Activated CD4-positive, alpha-beta memory T cell treated with anti-CD3 and anti-CD28 coated beads, Interleukin-2, amount 10 ng/mL, durations not matched to agents 7 days and 5 days (primary cell): ENCODE data around the gene YJU2. TPM values are rescaled to one million over a fixed set of nuclear protein-coding genes. Genes with fewer than 3 reads are reported as not detected.

ENCODE experiments used
- CTCF ChIA-PET: fragments of 350-600 bp; sonication (Branson Sonifier 250); formaldehyde crosslinking; loops from one replicate; lab custom pipeline; 2021; ENCODE audit warnings: antibody characterized with exemption, inconsistent platforms; lab: Charles Lee
- POLR2A ChIA-PET: fragments of 350-600 bp; sonication (Branson Sonifier 250); formaldehyde crosslinking; loops from one replicate; lab custom pipeline; 2021; ENCODE audit warnings: antibody characterized with exemption; lab: Charles Lee
- DNase-seq: peaks from one replicate; pipeline ENCODE4 v3.0.0-alpha.2; 2020
- H3K27ac Mint-ChIP-seq: one replicate; pipeline ENCODE4 v1.8.0; 2021; ENCODE audit warnings: mild to moderate bottlenecking, mixed read lengths
- H3K27me3 Mint-ChIP-seq: one replicate; pipeline ENCODE4 v1.8.0; 2021; ENCODE audit warnings: mixed read lengths
- H3K36me3 Mint-ChIP-seq: one replicate; pipeline ENCODE4 v1.8.0; 2021; ENCODE audit warnings: low read depth, mixed read lengths
- H3K4me1 Mint-ChIP-seq: one replicate; pipeline ENCODE4 v1.8.0; 2021; ENCODE audit warnings: mixed read lengths
- H3K4me3 Mint-ChIP-seq: one replicate; pipeline ENCODE4 v1.8.0; 2021; ENCODE audit warnings: mild to moderate bottlenecking, mixed read lengths
- H3K9me3 Mint-ChIP-seq: one replicate; pipeline ENCODE4 v1.8.0; 2021; ENCODE audit warnings: mixed read lengths
- total RNA-seq, 2 experiments: library from RNA; stranded (reverse); gene quantifications; one replicate each; pipeline ENCODE4 v1.2.3, GENCODE V29; 2021

Gene YJU2
- 10 to 100 TPM; 21.7 to 25.3 TPM for total RNA-seq

DNA sequence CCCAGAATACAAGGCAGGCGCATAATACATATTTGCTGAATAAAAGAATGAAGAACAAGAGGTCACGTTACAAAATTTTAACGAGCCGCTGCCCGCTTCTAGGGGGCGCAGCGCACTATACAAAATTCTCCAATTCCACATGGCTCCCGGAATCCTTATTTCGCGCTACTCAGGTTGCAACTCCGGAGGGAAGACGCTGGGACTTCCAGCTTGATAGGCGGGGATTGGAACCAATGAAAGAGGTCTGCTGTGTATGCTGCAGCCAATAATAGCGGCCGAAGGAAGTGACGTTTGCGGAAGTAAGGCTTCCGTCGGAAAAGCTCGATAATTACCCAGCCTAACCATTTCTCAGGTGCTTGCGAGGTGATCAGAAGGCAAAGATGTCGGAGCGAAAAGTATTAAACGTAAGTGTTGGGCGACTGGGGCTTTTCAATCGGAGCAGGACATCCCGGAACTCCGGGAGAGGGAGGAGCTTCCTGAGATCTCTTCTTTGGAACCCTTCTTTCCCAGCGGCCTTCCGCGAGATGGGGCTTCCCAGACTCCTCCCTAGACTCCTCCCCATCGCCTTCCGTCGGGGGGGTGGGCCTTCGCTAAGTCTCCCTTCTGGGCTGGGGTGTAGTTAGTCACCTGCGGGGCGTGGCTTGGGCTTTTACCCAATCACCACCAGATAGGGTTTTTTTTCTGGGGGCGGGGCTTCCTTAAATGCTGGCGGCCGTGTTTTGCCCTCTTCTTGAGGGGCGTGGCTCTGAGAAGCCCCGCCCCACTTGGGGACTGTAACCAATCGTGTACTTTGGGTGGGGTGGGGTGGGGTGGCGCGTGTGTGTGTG lies at the start of gene YJU2:
TSS of gene YJU2 (plus strand) at position 314 of the 827 bp plus-strand sequence. CDS start at position 381, 67 bp downstream.
- ChIA-PET POLR2A (interaction anchor here (0.7 to 1.3 kb wide), 22 partner anchors 10 to 485 kb away, joined by 3 to 12 read pairs (median 4); partner anchors contain the start of genes CHAF1A, EBI3, EEF2 and HDGFL2), CTCF (interaction anchor here (0.6 to 1.3 kb wide), 12 partner anchors 13 to 1581 kb away, joined by 3 to 10 read pairs (median 4); partner anchors contain the start of genes CHAF1A, HDGFL2 and SH3GL1)
- H3K9me3 Mint-ChIP-seq = peaks cover 2% of the 10 kb centered on the region
- peak within 1 kb of the TSS; percentile 80 for H3K4me3 Mint-ChIP-seq
- peaks cover 31% of the 10 kb centered on the region for H3K36me3 Mint-ChIP-seq
- peak; percentile 99 for DNase-seq
- H3K27ac Mint-ChIP-seq = peak within 1 kb of the TSS; percentile 89
- peaks cover 2% of the 10 kb centered on the region for H3K27me3 Mint-ChIP-seq
- peaks cover 19% of the 10 kb centered on the region for H3K4me1 Mint-ChIP-seq

DNA sequence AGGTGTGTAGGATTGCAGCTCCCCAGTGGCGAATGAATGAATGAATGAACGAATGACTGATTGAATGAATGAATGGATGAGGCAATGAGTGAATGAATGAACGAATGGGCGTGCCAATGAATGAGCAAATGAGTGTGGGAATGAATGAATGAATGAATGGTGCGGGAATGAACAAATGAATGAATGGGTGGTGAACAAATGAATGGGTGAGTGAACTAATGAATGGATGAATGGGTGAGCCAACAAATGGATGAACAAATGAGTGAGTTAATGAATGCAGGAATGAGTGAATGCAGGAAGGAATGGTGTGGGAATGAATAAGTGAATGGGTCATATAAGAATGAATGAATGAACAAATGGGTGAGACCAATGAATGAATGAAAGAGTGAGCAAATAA lies 49.7 kb upstream of the YJU2 start:
- POLR2A ChIA-PET = no interaction called here
- CTCF ChIA-PET = no interaction called here
- Mint-ChIP-seq H3K4me1 (peaks cover 8% of the 10 kb centered on the region), H3K27me3 (peaks cover 29% of the 10 kb centered on the region), H3K36me3 (peaks cover 10% of the 10 kb centered on the region), H3K4me3 (no peak overlapping the region), H3K9me3 (peaks cover 10% of the 10 kb centered on the region), H3K27ac (no peak overlapping the region)
- no peak for DNase-seq

DNA sequence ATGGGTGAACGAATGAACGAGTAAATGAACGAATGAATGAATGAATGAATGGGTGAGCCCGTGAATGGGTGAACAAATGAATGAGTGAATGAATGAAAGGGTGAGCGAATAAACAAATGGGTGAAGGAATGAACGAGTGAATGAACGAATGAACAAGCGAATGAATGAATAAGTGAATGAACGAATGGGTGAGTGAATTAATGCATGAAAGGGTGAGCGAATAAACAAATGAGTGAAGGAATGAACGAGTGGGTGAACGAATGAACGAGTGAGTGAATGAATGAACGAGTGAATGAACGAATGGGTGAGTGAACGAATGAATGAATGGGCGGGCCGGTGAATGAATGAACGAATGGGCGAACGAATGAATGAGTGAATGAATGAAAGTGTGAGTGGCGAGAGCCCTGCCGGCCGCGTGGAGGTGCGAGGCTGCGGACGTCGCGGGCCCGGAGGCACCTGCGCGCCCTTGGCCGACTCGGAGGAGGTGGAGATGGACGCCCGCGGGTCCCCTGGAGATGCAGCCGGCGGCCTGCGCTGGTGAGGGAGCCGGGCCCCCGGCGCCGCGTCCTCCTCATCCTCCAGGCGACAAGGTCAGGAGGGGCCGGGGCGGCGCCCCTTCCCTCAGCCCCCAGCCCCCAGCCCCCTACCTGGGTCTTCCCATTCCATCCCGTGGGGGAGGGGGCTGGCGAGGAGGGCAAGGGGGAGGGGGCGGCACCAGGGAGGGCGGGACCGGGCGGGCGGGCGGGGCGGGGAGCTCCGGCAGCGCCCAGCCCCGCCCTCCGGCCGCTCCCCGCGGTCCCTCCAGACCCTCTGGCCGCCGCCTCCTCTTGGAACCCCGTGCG lies 49.0 kb upstream of the YJU2 start:
- ChIA-PET POLR2A (no interaction called here), CTCF (no interaction called here)
- Mint-ChIP-seq H3K27me3 (peaks cover 29% of the 10 kb centered on the region), H3K36me3 (peaks cover 10% of the 10 kb centered on the region), H3K4me3 (no peak overlapping the region), H3K4me1 (peaks cover 8% of the 10 kb centered on the region), H3K9me3 (peaks cover 10% of the 10 kb centered on the region), H3K27ac (no peak overlapping the region)
- no peak for DNase-seq

DNA sequence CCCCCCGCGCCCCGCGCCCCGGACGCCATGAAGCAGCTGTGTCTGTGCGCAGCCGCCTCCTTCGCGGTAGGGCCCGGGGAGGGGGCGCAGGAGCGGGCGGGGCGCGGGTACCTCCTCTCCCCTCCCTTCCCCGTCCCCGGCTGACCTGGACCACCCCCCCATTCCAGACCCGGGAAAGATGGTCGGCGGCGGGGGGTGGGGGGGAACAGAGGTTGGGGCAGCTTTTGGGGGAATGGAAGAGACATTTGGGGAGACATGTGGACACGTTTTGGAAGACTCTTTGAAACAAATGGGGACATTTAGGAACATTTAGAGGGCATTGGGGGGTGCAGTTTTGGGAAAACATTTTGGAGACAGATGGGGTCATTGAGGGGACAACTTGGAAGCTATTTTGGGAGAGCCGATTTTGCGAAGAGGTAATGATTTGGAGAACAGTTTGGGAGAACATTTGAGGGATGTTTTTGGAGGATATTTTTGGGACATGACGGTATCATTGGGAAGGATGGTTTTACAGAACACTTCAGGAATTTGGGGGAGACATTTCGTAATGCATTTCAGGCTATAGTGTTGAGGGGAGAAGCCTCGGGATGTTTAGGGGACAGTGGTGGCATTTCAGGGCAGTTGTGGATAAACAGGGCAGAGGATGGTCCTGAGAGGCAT lies 48.3 kb upstream of the YJU2 start:
- DNase-seq = no peak
- CTCF ChIA-PET = no interaction called here
- Mint-ChIP-seq H3K4me1 (peaks cover 8% of the 10 kb centered on the region), H3K27ac (no peak overlapping the region), H3K9me3 (peaks cover 10% of the 10 kb centered on the region), H3K36me3 (peaks cover 10% of the 10 kb centered on the region), H3K4me3 (no peak overlapping the region), H3K27me3 (peaks cover 29% of the 10 kb centered on the region)
- POLR2A ChIA-PET = interaction anchor here (1.4 kb wide), 1 partner anchor 213 kb away, joined by 3 read pairs; no protein-coding TSS in a partner anchor

DNA sequence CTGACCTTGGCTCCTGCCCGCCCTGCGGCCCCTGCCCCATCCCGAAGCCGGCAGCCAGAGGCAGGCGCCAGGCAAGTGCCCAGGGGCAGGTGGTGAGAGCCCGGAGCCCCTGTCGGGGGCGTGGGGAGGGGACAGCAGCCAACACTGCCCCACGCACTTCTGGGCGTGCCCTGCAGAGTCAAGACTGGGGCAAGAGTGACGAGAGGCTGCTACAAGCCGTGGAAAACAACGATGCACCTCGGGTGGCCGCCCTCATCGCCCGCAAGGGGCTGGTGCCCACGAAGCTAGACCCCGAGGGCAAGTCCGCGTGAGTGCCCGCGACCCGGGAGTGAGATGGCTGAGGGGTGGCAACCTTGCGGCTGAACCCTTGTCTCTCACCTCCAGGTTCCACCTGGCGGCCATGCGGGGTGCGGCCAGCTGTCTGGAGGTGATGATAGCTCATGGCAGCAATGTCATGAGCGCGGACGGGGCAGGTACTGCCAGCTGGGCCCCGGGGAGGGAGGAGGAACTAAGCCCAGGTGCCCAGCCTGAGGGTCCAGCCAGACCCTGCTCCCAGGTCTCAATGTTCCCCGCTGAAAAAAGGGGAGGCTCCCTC lies 47.1 kb upstream of the YJU2 start:
- H3K4me3 Mint-ChIP-seq = no peak overlapping the region
- H3K36me3 Mint-ChIP-seq = peaks cover 10% of the 10 kb centered on the region
- peaks cover 8% of the 10 kb centered on the region for H3K4me1 Mint-ChIP-seq
- CTCF ChIA-PET = interaction anchor here (0.6 kb wide), 1 partner anchor 210 kb away, joined by 3 read pairs; no protein-coding TSS in a partner anchor
- H3K27me3 Mint-ChIP-seq = peaks cover 26% of the 10 kb centered on the region
- peaks cover 10% of the 10 kb centered on the region for H3K9me3 Mint-ChIP-seq
- H3K27ac Mint-ChIP-seq = no peak overlapping the region
- POLR2A ChIA-PET = interaction anchor here (0.6 to 1.4 kb wide), 2 partner anchors 123 to 214 kb away, joined by 3 read pairs; no protein-coding TSS in a partner anchor
- DNase-seq = no peak

DNA sequence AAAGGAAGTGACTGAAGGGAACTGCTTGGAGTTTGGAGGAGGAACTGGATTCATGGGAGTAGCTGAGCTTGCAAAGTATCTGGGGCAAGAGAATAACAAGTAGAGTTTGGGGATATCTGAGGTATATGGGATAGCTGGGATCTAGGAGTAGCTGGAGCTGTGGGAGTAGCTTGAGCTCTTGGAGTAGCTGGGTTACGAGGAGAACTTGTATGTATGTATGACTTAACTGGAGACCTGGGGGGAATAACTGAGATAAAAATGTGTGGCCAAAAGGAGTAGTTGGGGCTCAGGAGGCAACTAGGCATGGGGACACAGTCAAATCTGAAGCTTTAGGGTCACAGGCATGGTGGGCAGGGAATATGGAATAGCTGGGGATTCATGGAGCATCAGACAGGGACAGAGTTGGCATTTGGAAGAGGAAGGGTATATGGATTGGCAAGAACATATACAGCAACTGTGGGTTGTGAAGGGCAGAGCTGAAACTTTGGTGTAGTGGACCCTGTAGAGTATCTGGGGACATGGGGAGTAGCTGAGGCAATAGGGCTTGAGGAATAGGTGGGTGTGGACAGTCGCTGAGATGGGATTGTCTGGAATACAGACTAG lies 45.8 kb upstream of the YJU2 start:
- no peak overlapping the region for H3K4me3 Mint-ChIP-seq
- H3K9me3 Mint-ChIP-seq = peaks cover 10% of the 10 kb centered on the region
- no peak overlapping the region for H3K27ac Mint-ChIP-seq
- DNase-seq = no peak
- CTCF ChIA-PET = interaction anchor here (0.6 to 1.6 kb wide), 6 partner anchors 10 to 215 kb away, joined by 3 to 9 read pairs (median 3); partner anchors contain the start of gene EEF2
- H3K27me3 Mint-ChIP-seq = peaks cover 26% of the 10 kb centered on the region
- H3K4me1 Mint-ChIP-seq = peaks cover 8% of the 10 kb centered on the region
- POLR2A ChIA-PET = interaction anchor here (1.3 kb wide), 1 partner anchor 216 kb away, joined by 4 read pairs; the partner anchor contains the start of gene EEF2
- peaks cover 10% of the 10 kb centered on the region for H3K36me3 Mint-ChIP-seq

DNA sequence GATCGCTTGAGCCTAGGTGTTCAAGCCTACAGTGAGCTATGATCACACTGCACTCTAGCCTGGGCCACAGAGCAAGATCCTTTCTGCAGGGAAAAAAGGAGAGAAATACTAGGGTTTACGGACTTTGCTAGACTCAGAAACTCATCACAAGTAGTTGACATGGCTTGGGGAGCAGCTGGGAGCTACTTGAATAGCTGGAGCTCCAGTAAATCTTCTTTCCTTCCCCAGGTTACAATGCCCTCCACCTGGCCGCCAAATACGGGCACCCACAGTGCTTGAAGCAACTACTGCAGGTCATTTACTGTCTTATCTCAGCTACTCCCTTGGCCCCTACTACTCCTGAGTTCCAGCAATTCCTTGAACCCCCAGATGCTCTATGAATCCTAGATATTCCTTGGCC lies 45.1 kb upstream of the YJU2 start:
- POLR2A ChIA-PET = interaction anchor here (1.3 kb wide), 1 partner anchor 216 kb away, joined by 4 read pairs; the partner anchor contains the start of gene EEF2
- H3K4me3 Mint-ChIP-seq = no peak overlapping the region

DNA sequence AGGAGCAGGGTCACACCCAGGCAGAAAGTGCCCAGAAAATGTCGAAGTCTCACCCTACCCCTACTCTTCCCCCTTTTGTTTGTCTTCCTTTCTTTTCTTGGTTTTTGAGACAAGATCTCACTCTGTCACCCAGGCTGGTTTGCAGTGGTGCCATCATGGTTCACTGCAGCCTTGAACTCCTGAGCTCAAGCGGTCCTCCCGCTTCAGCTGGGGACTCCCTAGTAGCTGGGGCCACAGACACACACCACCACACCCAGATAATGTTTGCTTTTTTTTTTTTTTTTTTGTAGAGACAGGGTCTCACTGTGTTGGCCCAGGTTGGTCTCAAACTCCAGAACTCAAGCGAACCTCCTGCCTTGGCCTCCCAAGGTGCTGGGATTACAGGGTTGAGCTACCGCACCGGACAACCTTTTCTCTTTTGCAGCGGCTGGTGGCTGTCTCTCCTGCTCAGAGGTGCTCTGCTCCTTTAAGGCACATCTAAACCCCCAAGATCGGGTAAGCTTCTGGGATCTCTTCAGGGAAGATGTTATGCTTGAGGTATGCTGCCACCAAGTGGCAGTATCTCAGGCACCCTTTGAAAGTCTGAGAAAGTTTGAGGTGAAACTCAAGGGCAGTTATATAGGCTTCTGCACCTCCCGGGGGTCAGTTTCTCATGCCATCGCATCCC lies 39.9 kb upstream of the YJU2 start:
- DNase-seq = no peak
- no peaks in the 10 kb centered on the region for H3K4me1 Mint-ChIP-seq
- no peaks in the 10 kb centered on the region for H3K9me3 Mint-ChIP-seq
- peaks cover 3% of the 10 kb centered on the region for H3K27me3 Mint-ChIP-seq
- CTCF ChIA-PET = interaction anchor here (0.6 to 2.2 kb wide), 6 partner anchors 26 to 285 kb away, joined by 3 to 17 read pairs (median 6); partner anchors contain the start of gene EEF2
- no peak overlapping the region for H3K4me3 Mint-ChIP-seq
- POLR2A ChIA-PET = interaction anchor here (0.9 kb wide), 1 partner anchor 221 kb away, joined by 3 read pairs; the partner anchor contains the start of gene EEF2
- no peak overlapping the region for H3K27ac Mint-ChIP-seq
- H3K36me3 Mint-ChIP-seq = no peaks in the 10 kb centered on the region

More for the DNA sequence above, 45.1 kb upstream of the YJU2 start:
- Mint-ChIP-seq H3K27me3 (peaks cover 25% of the 10 kb centered on the region), H3K9me3 (peaks cover 10% of the 10 kb centered on the region), H3K27ac (no peak overlapping the region), H3K4me1 (peaks cover 8% of the 10 kb centered on the region), H3K36me3 (peaks cover 10% of the 10 kb centered on the region)
- CTCF ChIA-PET = interaction anchor here (0.7 to 1.6 kb wide), 5 partner anchors 9 to 216 kb away, joined by 3 to 9 read pairs (median 3); partner anchors contain the start of gene EEF2
- DNase-seq = no peak

DNA sequence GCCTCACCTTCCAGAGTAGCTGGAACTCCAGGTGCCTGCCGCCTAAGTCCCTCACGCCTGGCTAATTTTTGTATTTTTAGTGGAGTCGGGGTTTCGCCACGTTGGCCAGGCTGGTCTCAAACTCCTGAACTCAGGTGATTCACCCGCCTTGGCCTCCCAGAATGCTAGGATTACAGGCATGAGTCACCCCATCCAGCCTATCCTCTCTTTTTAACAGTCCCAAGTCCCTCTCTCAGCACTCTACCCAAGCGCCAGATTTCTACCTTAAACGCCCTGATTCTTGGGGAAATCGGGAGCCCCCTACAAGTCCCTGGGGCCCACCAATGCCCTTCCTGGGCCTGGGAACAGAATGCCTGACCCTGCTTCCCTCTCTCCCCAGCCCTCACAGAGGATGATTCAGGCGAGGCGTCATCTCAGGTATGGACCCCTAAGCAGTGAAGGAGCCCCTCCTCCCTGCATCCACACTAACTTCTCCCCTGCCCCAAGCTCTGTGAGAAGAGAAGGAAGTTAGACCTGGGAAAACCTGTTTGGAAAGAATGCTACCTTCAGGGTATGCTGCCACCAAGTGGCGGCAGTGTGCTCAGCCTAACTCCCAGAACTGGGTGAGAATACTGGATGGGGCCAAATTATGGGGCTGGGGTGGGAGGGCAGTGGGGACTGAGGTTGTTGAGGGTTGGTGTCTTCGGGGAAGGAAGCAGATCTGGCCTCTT lies 38.3 kb upstream of the YJU2 start:
- Mint-ChIP-seq H3K27me3 (peaks cover 2% of the 10 kb centered on the region), H3K36me3 (no peaks in the 10 kb centered on the region), H3K9me3 (no peaks in the 10 kb centered on the region), H3K4me1 (no peaks in the 10 kb centered on the region), H3K4me3 (no peak overlapping the region), H3K27ac (no peak overlapping the region)
- POLR2A ChIA-PET = no interaction called here
- CTCF ChIA-PET = interaction anchor here (0.9 to 2.2 kb wide), 6 partner anchors 32 to 221 kb away, joined by 3 to 17 read pairs (median 4); no protein-coding TSS in a partner anchor
- no peak for DNase-seq

DNA sequence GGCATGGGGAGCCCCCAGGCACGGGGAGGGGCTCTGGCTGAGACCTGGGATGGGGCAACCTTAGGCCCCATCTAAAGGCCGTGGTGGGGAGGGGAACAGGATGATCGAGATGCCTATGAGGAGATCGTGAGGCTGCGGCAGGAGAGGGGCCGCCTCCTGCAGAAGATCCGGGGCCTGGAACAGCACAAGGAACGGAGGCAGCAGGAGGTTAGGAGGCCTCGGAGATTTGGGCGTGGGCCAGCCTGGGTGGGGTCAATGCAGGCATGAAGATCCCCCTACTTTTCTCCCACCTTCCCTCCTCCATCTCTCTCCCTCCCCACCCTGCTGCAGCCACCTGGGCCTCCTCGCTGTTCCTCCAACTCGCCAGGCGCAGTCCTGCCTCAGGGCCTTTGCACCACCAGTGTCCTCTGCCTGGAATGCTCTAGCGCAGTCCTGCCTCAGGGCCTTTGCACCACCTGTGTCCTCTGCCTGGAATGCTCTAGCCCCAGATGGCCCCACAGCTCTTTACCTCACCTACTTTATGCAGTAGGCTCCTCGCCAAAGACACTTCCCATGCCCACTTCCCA lies 36.6 kb upstream of the YJU2 start:
- Mint-ChIP-seq H3K9me3 (no peaks in the 10 kb centered on the region), H3K27me3 (peaks cover 2% of the 10 kb centered on the region), H3K36me3 (no peaks in the 10 kb centered on the region), H3K27ac (no peak overlapping the region), H3K4me1 (peaks cover 15% of the 10 kb centered on the region), H3K4me3 (no peak overlapping the region)
- ChIA-PET POLR2A (no interaction called here), CTCF (interaction anchor here (0.6 to 0.8 kb wide), 2 partner anchors 9 to 22 kb away, joined by 3 to 6 read pairs; no protein-coding TSS in a partner anchor)
- DNase-seq = no peak
